Measurements from ENCODE around the gene XCL1.

GRCh38 chr1:168561989-168562388 is 14.4 kb upstream of the XCL1 start:
- TF ChIP-seq CTCF (conservative IDR thresholded peaks at IDR 0.05 in 1 of 2, IDR thresholded peaks at IDR 0.05 in 1 of 2; ENCODE audit: extremely low read depth in 1 of 2, insufficient read depth in 1 of 2, low read depth in 1 of 2, low read length in 2 of 2), result no peak
- no peak for TF ChIP-seq EZH2 (IDR thresholded peaks at IDR 0.05; ENCODE audit: borderline replicate concordance, low read length)

All from mammary epithelial cell (primary cell).